HepG2 (cell line): ENCODE results near the gene ZFR. TPM values are rescaled to one million over a fixed set of nuclear protein-coding genes. Genes with fewer than 3 reads are reported as not detected.

Experiments used
- ADNP ChIP-seq: sonication (generic); formaldehyde crosslinking; IDR thresholded peaks from 2 replicates; pipeline ENCODE4 v1.4.0; 2020; ENCODE audit warnings: missing genetic modification reagents
- BRD4 ChIP-seq: sonication (generic); formaldehyde crosslinking; IDR thresholded peaks from 2 replicates; pipeline ENCODE4 v1.4.0; 2020; ENCODE audit warnings: missing genetic modification reagents
- CC2D1A ChIP-seq: sonication (generic); formaldehyde crosslinking; IDR thresholded peaks from 2 replicates; pipeline ENCODE4 v1.8.1; 2023; ENCODE audit warnings: mild to moderate bottlenecking, missing genetic modification reagents
- DRAP1 ChIP-seq: IDR thresholded peaks from 2 replicates; pipeline ENCODE4 v1.6.1; 2016; ENCODE audit warnings: missing genetic modification reagents, missing compliant biosample characterization
- FOXA1 ChIP-seq, 2 experiments: fragments of 450-650 bp in 1 of 2; sonication (generic) in 1 of 2; formaldehyde crosslinking in 1 of 2; IDR thresholded peaks; 2 replicates each; pipeline versions ENCODE4 v1.4.0 to v1.6.1; 2016 to 2020; ENCODE audit warnings: missing genetic modification reagents in 1 of 2
- KDM6A ChIP-seq: IDR thresholded peaks from 2 replicates; pipeline ENCODE4 v1.6.1; 2016; ENCODE audit warnings: low read depth
- NFIC ChIP-seq: IDR thresholded peaks from 2 replicates; pipeline ENCODE4 v1.6.1; 2012; ENCODE audit warnings: mild to moderate bottlenecking, low read length, inconsistent platforms
- TAF1 ChIP-seq: sonication (generic); formaldehyde crosslinking; IDR thresholded peaks from 2 replicates; pipeline ENCODE4 v1.4.0; 2020; ENCODE audit warnings: missing genetic modification reagents
- ZNF136 ChIP-seq: sonication (generic); formaldehyde crosslinking; IDR thresholded peaks from 2 replicates; pipeline ENCODE4 v1.8.1; 2022; ENCODE audit warnings: low read depth, mild to moderate bottlenecking, moderate library complexity, missing genetic modification reagents
- ZNF362 ChIP-seq: sonication (generic); formaldehyde crosslinking; IDR thresholded peaks from 2 replicates; pipeline ENCODE4 v1.4.0; 2020; ENCODE audit warnings: missing genetic modification reagents, mild to moderate bottlenecking, borderline replicate concordance
- ZNF382 ChIP-seq: sonication (generic); formaldehyde crosslinking; IDR thresholded peaks from 2 replicates; pipeline ENCODE4 v1.5.0; 2020; ENCODE audit warnings: missing genetic modification reagents, mild to moderate bottlenecking, borderline replicate concordance
- ZNF816 ChIP-seq: sonication (generic); formaldehyde crosslinking; IDR thresholded peaks from 2 replicates; pipeline ENCODE4 v1.8.0; 2022; ENCODE audit warnings: missing genetic modification reagents, mild to moderate bottlenecking, borderline replicate concordance
- polyA plus RNA-seq, 8 experiments: library from polyadenylated mRNA; depleted of rRNA in 3 of 8; stranded (reverse) in 7 of 8; unstranded in 1 of 8; fragments of >200 nt; fragmentation: Illumina TruSeq in 4 of 8; extraction: Trizol in 4 of 8; gene quantifications; 2 replicates each; pipeline versions ENCODE4 v1.2.1 to v1.2.3, GENCODE V29; 2011 to 2016; ENCODE audit warnings: low read depth in 4 of 8, missing spikeins in 1 of 8, mixed read lengths in 1 of 8; ENCODE audit not compliant: insufficient read depth in 1 of 8
- total RNA-seq, 5 experiments: library from RNA; depleted of rRNA; stranded (reverse); fragments of >200 nt; fragmentation: Illumina TruSeq; extraction: Trizol; gene quantifications; 2 replicates each; pipeline ENCODE4 v1.2.3, GENCODE V29; 2016; ENCODE audit warnings: low read depth in 1 of 5
- TF ChIP-seq, protein P1 (sequence below): sonication (generic); formaldehyde crosslinking; IDR thresholded peaks from 2 replicates; pipeline ENCODE4 v1.4.0; 2020; ENCODE audit warnings: missing genetic modification reagents, mild to moderate bottlenecking, borderline replicate concordance

Gene ZFR
- total and polyA plus RNA-seq, 2 of the 13 experiments (the other 11 are each of a cell fraction or from before 2014, with no cell fraction given), result 89.0 to 92.8 TPM

DNA sequence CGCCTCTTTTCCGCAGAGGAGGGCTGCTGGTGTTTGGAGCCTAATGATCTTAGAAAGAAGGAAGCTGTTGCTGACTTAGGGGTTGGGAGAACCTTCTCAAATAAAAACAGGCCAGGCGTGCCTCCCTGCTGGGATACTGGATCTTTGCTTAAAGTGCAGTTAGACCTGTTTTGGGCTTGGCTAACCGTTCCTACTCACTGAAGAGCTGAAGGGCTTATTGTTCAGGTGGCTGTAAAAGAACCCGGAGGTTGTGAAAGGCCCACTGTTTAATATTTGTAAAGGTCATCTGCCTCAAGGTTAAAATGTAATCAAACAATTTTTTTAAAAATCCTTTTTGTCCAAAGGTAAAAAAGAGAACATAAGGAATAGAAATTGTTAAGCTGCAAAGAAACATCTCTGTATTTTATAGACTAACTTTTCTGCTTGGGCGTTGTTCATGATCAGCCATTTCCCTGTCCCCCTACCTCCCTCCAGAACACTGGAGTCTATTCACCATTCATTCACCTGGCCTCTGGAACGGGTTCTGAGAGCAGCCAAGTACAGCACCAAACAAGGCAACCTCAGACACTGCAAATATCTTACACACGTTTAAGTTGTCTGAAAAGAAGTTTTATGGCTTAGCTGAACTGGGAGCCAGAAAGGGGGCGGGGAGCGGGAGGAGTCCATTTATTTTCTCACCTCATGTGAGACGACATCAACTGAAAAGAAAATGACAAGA lies 113.2 kb downstream of the ZFR start (continued):
- TF ChIP-seq ZNF136 (CRISPR knock-in tag) (0 out of 2 replicates have a peak, but pooled peaks have one; percentile 22), ZNF362 (peak; percentile 78; the same call in 1 of the 2 replicates), KDM6A (peak; percentile 6; the same call in 1 of the 2 replicates), FOXA1 (IDR thresholded peaks at IDR 0.05) (no peak), FOXA1 (CRISPR knock-in tag; IDR thresholded peaks at IDR 0.05) (0 out of 2 replicates have a peak, but pooled peaks have one; percentile 22), DRAP1 (CRISPR knock-in tag) (0 out of 2 replicates have a peak, but pooled peaks have one; percentile 17), TAF1 (CRISPR knock-in tag) (peak; percentile 12; the same call in 1 of the 2 replicates), ADNP (CRISPR knock-in tag) (no peak), NFIC (peak; percentile 63), ZNF816 (CRISPR knock-in tag) (no peak), BRD4 (CRISPR knock-in tag) (0 out of 2 replicates have a peak, but pooled peaks have one; percentile 44), ZNF382 (CRISPR knock-in tag) (no peak), CC2D1A (no peak)
- TF ChIP-seq, protein P1, sequence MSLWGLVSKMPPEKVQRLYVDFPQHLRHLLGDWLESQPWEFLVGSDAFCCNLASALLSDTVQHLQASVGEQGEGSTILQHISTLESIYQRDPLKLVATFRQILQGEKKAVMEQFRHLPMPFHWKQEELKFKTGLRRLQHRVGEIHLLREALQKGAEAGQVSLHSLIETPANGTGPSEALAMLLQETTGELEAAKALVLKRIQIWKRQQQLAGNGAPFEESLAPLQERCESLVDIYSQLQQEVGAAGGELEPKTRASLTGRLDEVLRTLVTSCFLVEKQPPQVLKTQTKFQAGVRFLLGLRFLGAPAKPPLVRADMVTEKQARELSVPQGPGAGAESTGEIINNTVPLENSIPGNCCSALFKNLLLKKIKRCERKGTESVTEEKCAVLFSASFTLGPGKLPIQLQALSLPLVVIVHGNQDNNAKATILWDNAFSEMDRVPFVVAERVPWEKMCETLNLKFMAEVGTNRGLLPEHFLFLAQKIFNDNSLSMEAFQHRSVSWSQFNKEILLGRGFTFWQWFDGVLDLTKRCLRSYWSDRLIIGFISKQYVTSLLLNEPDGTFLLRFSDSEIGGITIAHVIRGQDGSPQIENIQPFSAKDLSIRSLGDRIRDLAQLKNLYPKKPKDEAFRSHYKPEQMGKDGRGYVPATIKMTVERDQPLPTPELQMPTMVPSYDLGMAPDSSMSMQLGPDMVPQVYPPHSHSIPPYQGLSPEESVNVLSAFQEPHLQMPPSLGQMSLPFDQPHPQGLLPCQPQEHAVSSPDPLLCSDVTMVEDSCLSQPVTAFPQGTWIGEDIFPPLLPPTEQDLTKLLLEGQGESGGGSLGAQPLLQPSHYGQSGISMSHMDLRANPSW (CRISPR knock-in tag), result no peak
